NCI-H1436 (cell line): ENCODE data around the gene STMN3.
A peak's percentile ranks its signal among the peaks of the same experiment; 100 is the strongest.
"Not testable (repeated sequence)": the region's sequence is repeated elsewhere in the genome, so short reads cannot be mapped to it uniquely, and the experiment has no call there.

ENCODE experiments used
- DNase-seq: peaks from one replicate; lab custom pipeline; 2025; lab: John Stamatoyannopoulos, UW

Gene STMN3

GRCh38 chr20:63635431-63636141 is 17.6 kb downstream of the STMN3 start:
- no peak for DNase-seq

- DNase-seq, result no peak
These were observed 19.5 kb downstream of the STMN3 start for GRCh38 chr20:63633732-63634131.

GRCh38 chr20:63631426-63631825 is 21.8 kb downstream of the STMN3 start:
- DNase-seq, result not testable (repeated sequence)

- DNase-seq, result not testable (repeated sequence)
These were observed 22.3 kb downstream of the STMN3 start for GRCh38 chr20:63630956-63631355.

GRCh38 chr20:63628246-63628975 is 24.8 kb downstream of the STMN3 start:
- peak; percentile 65 for DNase-seq

- DNase-seq, result no peak
These were observed 25.4 kb downstream of the STMN3 start for GRCh38 chr20:63627751-63628245.

- DNase-seq, result peak; percentile 94
These were observed 26.0 kb downstream of the STMN3 start for GRCh38 chr20:63627129-63627750.

GRCh38 chr20:63626424-63627128 is 26.6 kb downstream of the STMN3 start, which contains the start of gene GMEB2:
Gene GMEB2 (minus strand): TSS chr20:63627101. CDS start chr20:63619397, 7,704 bp downstream.
- DNase-seq, result peak; percentile 76

- no peak for DNase-seq
These were observed 27.3 kb downstream of the STMN3 start for GRCh38 chr20:63625771-63626423.

GRCh38 chr20:63624486-63624885 is 28.7 kb downstream of the STMN3 start:
- no peak for DNase-seq

GRCh38 chr20:63622732-63623131 is 30.5 kb downstream of the STMN3 start:
- no peak for DNase-seq

GRCh38 chr20:63622096-63622495 is 31.1 kb downstream of the STMN3 start:
- no peak for DNase-seq

GRCh38 chr20:63620991-63621390 is 32.2 kb downstream of the STMN3 start:
- no peak for DNase-seq

- DNase-seq, result no peak
These were observed 33.7 kb downstream of the STMN3 start for GRCh38 chr20:63619505-63619904.

GRCh38 chr20:63619086-63619485 is 34.1 kb downstream of the STMN3 start:
- DNase-seq, result no peak

GRCh38 chr20:63618291-63618980 is 34.8 kb downstream of the STMN3 start:
- DNase-seq, result no peak

- DNase-seq, result no peak
These were observed 35.4 kb downstream of the STMN3 start for GRCh38 chr20:63617876-63618265.

GRCh38 chr20:63617092-63617875 is 35.9 kb downstream of the STMN3 start:
- no peak for DNase-seq

GRCh38 chr20:63613863-63614594 is 39.2 kb downstream of the STMN3 start:
- DNase-seq, result not testable (repeated sequence)
